ENCODE results near the gene ZFP91.

The ZFP91 gene

GRCh38 chr11:58582437-58582836 is 3.6 kb downstream of the ZFP91 start:
- no peak for DNase-seq (ENCODE audit: low read depth)

GRCh38 chr11:58586998-58587397 is 8.1 kb downstream of the ZFP91 start:
- DNase-seq (ENCODE audit: low read depth), result no peak

- no peak for DNase-seq (ENCODE audit: low read depth)
Measured at GRCh38 chr11:58591659-58592058, 12.8 kb downstream of the ZFP91 start.

GRCh38 chr11:58592760-58593472 is 14.1 kb downstream of the ZFP91 start:
- DNase-seq (ENCODE audit: low read depth), result no peak

- no peak for DNase-seq (ENCODE audit: low read depth)
Measured at GRCh38 chr11:58594826-58595225, 16.0 kb downstream of the ZFP91 start.

- DNase-seq (ENCODE audit: low read depth), result peak; percentile 41
Measured at GRCh38 chr11:58596621-58597020, 17.8 kb downstream of the ZFP91 start.

GRCh38 chr11:58597486-58598144 is 18.8 kb downstream of the ZFP91 start:
- no peak for DNase-seq (ENCODE audit: low read depth)

- no peak for DNase-seq (ENCODE audit: low read depth)
Measured at GRCh38 chr11:58600510-58600909, 21.6 kb downstream of the ZFP91 start.

GRCh38 chr11:58606930-58607714 is 28.3 kb downstream of the ZFP91 start:
- DNase-seq (ENCODE audit: low read depth), result no peak

- no peak for DNase-seq (ENCODE audit: low read depth)
Measured at GRCh38 chr11:58608331-58608730, 29.5 kb downstream of the ZFP91 start.

GRCh38 chr11:58609723-58610122 is 30.9 kb downstream of the ZFP91 start:
- DNase-seq (ENCODE audit: low read depth), result no peak

- DNase-seq (ENCODE audit: low read depth), result no peak
Measured at GRCh38 chr11:58613228-58613627, 34.4 kb downstream of the ZFP91 start.

GRCh38 chr11:58615559-58615958 is 36.7 kb downstream of the ZFP91 start:
- DNase-seq (ENCODE audit: low read depth), result no peak

- DNase-seq (ENCODE audit: low read depth), result peak; percentile 88
Measured at GRCh38 chr11:58616594-58616993, 37.7 kb downstream of the ZFP91 start.

- DNase-seq (ENCODE audit: low read depth), result no peak
Measured at GRCh38 chr11:58617976-58618557, 39.2 kb downstream of the ZFP91 start.

GRCh38 chr11:58621586-58622262 is 42.9 kb downstream of the ZFP91 start:
- no peak for DNase-seq (ENCODE audit: low read depth)

- DNase-seq (ENCODE audit: low read depth), result no peak
Measured at GRCh38 chr11:58622344-58622743, 43.5 kb downstream of the ZFP91 start, which contains the start of gene CNTF. Gene CNTF, plus strand, starts transcription at chr11:58622665. Its CDS starts 88 bp downstream, at chr11:58622753.

- DNase-seq (ENCODE audit: low read depth), result no peak
Measured at GRCh38 chr11:58625086-58625485, 46.2 kb downstream of the ZFP91 start.

GRCh38 chr11:58625826-58626460 is 47.1 kb downstream of the ZFP91 start:
- peak; percentile 14 for DNase-seq (ENCODE audit: low read depth)

- no peak for DNase-seq (ENCODE audit: low read depth)
Measured at GRCh38 chr11:58626934-58627483, 48.1 kb downstream of the ZFP91 start.

GRCh38 chr11:58628446-58628845 is 49.6 kb downstream of the ZFP91 start:
- peak; percentile 30 for DNase-seq (ENCODE audit: low read depth)

Measured in fibroblast of gingiva (primary cell).